Measurements from ENCODE around the gene VGF.
"Not testable (repeated sequence)": the region's sequence is repeated elsewhere in the genome, so short reads cannot be mapped to it uniquely, and the experiment has no call there.

Gene VGF

DNA sequence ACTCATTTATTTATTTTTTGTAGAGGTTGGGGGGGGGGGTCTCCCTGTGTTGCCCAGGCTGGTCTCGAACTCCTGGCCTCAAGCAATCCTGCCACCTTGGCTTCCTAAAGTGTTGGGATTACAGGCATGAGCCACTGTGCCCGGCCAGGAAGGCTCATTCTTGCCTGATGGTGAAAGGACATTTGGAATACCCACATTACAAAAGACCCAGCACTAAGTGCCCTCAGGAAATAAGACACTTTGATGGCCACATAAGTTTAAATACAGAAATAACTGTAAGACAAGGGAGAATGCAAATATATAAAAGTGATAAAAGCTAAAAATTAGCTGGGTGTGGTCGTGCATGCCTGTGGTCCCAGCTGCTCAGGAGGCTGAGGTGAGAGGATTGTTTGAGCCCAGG lies 46.5 kb downstream of the VGF start:
- in situ Hi-C loops (cut with MboI; ENCODE audit: low sequenced_read_pairs), result no loop called here
- H3K27me3 ChIP-seq (ENCODE audit: low read depth), result no peaks in the 10 kb centered on the region
- H3K9me3 ChIP-seq, result no peaks in the 10 kb centered on the region
- H3K36me3 ChIP-seq (replicated peaks), result no peaks in the 10 kb centered on the region
- no peak for DNase-seq (ENCODE audit: low spot score in 2 of 2)
- H3K4me3 ChIP-seq, result no peak overlapping the region
- H3K4me1 ChIP-seq, result no peaks in the 10 kb centered on the region

- in situ Hi-C loops (cut with MboI; ENCODE audit: low sequenced_read_pairs), result no loop called here
- H3K9me3 ChIP-seq, result no peaks in the 10 kb centered on the region
- H3K36me3 ChIP-seq (replicated peaks), result no peaks in the 10 kb centered on the region
- H3K4me3 ChIP-seq, result no peak overlapping the region
- DNase-seq (ENCODE audit: low spot score in 2 of 2), result no peak
- H3K4me1 ChIP-seq, result no peaks in the 10 kb centered on the region
- H3K27me3 ChIP-seq (ENCODE audit: low read depth), result no peaks in the 10 kb centered on the region
Observed at GRCh38 chr7:101116898-101117297, 48.5 kb downstream of the VGF start.

DNA sequence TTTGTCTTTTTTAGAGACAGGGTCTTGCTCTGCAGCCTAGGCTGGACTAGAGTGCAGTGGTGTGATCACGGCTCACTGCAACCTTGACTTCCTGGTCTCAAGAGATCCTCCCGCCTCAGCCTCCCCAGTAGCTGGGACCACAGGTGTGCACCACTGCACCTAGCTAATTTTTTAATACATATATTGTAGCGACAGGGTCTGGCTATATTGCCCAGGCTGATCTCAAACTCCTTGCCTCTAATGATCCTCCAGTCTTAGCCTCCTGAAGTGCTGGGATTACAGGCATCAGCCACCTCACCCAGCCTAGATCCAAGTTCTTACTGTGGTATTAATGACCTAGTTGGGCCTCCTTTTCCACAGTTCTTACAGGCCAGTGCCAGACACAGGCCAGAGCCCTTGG lies 50.2 kb downstream of the VGF start:
- H3K4me1 ChIP-seq, result no peaks in the 10 kb centered on the region
- no peak overlapping the region for H3K4me3 ChIP-seq
- no peaks in the 10 kb centered on the region for H3K9me3 ChIP-seq
- no peak for DNase-seq (ENCODE audit: low spot score in 2 of 2)
- H3K27me3 ChIP-seq (ENCODE audit: low read depth), result no peaks in the 10 kb centered on the region
- in situ Hi-C loops (cut with MboI; ENCODE audit: low sequenced_read_pairs), result no loop called here
- no peaks in the 10 kb centered on the region for H3K36me3 ChIP-seq (replicated peaks)

DNA sequence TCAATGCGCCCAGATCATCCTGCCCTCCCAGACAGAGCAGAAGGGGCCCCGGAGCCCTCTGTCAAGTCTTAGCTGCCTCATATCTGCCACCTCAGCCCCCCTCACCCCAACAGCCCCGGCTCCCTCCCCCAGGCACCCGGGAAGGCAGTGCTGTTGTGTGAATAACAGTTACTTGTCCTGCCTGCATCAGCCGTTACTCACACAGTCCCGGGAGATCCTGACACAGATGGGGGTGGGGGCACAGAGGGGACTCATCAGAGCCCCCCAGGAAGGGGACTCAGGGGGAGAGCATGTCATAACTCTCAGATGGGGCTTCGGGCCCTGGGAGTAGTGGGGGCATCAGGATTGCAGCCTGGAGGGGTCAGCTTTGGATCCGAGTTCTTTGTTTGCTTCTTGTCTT lies 50.9 kb downstream of the VGF start:
- no peaks in the 10 kb centered on the region for H3K9me3 ChIP-seq
- H3K27me3 ChIP-seq (ENCODE audit: low read depth), result no peaks in the 10 kb centered on the region
- no peaks in the 10 kb centered on the region for H3K36me3 ChIP-seq (replicated peaks)
- H3K4me1 ChIP-seq, result no peaks in the 10 kb centered on the region
- no peak overlapping the region for H3K4me3 ChIP-seq
- in situ Hi-C loops (cut with MboI; ENCODE audit: low sequenced_read_pairs), result no loop called here
- no peak for DNase-seq (ENCODE audit: low spot score in 2 of 2)

DNA sequence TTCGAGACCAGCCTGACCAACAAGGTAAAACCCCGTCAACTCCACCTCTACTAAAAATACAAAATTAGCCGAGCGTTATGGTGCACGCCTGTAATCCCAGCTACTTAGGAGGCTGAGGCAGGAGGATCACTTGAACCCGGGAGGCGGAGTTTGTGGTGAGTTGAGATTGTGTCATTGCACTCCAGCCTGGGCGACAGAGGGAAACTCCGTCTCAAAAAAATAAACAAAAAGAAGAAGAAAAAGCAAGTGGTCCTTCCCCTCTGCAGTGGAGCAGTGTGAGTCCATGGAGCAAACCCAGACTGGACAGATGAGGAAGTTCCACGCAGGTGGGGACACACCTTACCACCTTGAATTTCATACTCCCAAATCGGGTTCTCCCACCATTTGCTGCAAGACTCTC lies 51.5 kb downstream of the VGF start:
- in situ Hi-C loops (cut with MboI; ENCODE audit: low sequenced_read_pairs), result no loop called here
- Histone ChIP-seq H3K4me3 (no peak overlapping the region), H3K4me1 (no peaks in the 10 kb centered on the region), H3K27me3 (ENCODE audit: low read depth) (no peaks in the 10 kb centered on the region), H3K36me3 (replicated peaks) (no peaks in the 10 kb centered on the region), H3K9me3 (no peaks in the 10 kb centered on the region)
- no peak for DNase-seq (ENCODE audit: low spot score in 2 of 2)

GRCh38 chr7:101113140-101113539 lies 52.2 kb downstream of the VGF start:
- H3K36me3 ChIP-seq (replicated peaks); H3K9me3 ChIP-seq; in situ Hi-C loops (cut with MboI; ENCODE audit: low sequenced_read_pairs); DNase-seq (ENCODE audit: low spot score in 2 of 2); H3K4me1 ChIP-seq; H3K27me3 ChIP-seq (ENCODE audit: low read depth); H3K4me3 ChIP-seq: not testable (repeated sequence)

Data from HAP-1 (cell line).